ENCODE results near the gene TUBA4A.

GRCh38 chr2:219290381-219291171 lies 36.9 kb upstream of the TUBA4A start:
- TF ChIP-seq CTCF (IDR thresholded peaks at IDR 0.05 in 8 of 11, conservative IDR thresholded peaks at IDR 0.05 in 3 of 11) (no peak), POLR2AphosphoS5 (IDR thresholded peaks at IDR 0.05) (no peak)

All from spleen (tissue), 7 donors.